Keratinocyte (primary cell): ENCODE results near the gene CELF2.

ENCODE experiments used
- CTCF ChIP-seq, 3 experiments: IDR thresholded peaks in 1 of 3; conservative IDR thresholded peaks in 1 of 3; optimal IDR thresholded peaks in 1 of 3; 2 replicates in 2 of 3; 3 replicates in 1 of 3; pipeline versions ENCODE3 to v1.5.1; 2011; ENCODE audit warnings: low read length in 3 of 3, mild to moderate bottlenecking in 3 of 3, moderate library complexity in 2 of 3, control low read depth in 1 of 3, inconsistent platforms in 1 of 3; ENCODE audit not compliant: insufficient read depth in 2 of 3; ENCODE audit errors: extremely low read depth in 1 of 3
- EZH2 ChIP-seq: IDR thresholded peaks from one replicate; pipeline ENCODE4 v1.6.1; 2012; ENCODE audit warnings: inconsistent platforms, mild to moderate bottlenecking, low read length, moderate library complexity

DNA sequence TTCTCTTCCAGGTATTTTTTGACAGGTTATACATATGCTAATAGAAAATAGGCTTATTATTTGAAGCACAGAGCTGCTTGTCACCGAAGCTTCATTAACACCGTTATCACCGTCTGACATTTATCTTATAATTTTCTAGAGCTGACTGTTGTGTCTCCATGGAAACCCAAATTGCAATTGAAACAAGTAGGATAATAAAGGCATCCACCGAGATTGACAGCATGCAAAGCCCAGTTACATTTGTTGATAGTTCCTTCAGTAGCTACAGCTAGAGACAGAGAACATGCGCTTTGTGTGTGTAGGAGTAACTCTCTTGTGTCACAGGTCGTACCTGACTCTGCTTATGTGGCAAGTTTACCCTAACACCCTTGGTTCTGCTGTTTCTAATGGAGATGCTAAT, 135.6 kb downstream of the CELF2 start:
- TF ChIP-seq CTCF (optimal IDR thresholded peaks at IDR 0.05 in 1 of 3, IDR thresholded peaks at IDR 0.05 in 1 of 3, conservative IDR thresholded peaks at IDR 0.05 in 1 of 3; ENCODE audit: extremely low read depth in 1 of 3, insufficient read depth in 2 of 3, low read length in 3 of 3) (no peak), EZH2 (no peak)
